Measurements from ENCODE around the gene ABCG8.

DNA sequence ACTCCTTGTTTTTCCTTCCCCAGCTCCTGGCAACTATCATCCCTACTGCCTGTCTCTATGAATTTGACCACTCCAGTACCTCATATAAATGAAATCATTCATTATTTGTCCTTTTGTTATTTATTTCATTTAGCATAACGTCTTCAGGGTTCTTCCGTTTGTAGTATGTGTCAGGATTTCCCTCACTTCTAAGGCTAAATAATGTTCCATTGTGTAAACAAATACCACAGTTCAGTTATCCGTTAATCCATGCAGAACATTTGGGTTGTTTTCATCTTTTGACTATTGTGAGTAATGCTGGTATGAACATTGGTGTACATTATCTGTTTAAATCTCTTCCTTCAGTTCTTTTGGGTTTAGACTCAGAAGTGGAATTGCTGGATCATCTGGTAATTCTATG is 46.1 kb upstream of the ABCG8 start:
- TF ChIP-seq, protein P1, sequence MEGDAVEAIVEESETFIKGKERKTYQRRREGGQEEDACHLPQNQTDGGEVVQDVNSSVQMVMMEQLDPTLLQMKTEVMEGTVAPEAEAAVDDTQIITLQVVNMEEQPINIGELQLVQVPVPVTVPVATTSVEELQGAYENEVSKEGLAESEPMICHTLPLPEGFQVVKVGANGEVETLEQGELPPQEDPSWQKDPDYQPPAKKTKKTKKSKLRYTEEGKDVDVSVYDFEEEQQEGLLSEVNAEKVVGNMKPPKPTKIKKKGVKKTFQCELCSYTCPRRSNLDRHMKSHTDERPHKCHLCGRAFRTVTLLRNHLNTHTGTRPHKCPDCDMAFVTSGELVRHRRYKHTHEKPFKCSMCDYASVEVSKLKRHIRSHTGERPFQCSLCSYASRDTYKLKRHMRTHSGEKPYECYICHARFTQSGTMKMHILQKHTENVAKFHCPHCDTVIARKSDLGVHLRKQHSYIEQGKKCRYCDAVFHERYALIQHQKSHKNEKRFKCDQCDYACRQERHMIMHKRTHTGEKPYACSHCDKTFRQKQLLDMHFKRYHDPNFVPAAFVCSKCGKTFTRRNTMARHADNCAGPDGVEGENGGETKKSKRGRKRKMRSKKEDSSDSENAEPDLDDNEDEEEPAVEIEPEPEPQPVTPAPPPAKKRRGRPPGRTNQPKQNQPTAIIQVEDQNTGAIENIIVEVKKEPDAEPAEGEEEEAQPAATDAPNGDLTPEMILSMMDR (IDR thresholded peaks at IDR 0.05; ENCODE audit: extremely low read depth in 1 of 2, insufficient read depth in 1 of 2, low read depth in 1 of 2, low read length in 2 of 2): no peak
- TF ChIP-seq EZH2 (IDR thresholded peaks at IDR 0.05; ENCODE audit: borderline replicate concordance, low read depth, low read length, severe bottlenecking): no peak
